Smooth muscle cell (in vitro differentiated cells): ENCODE results near the gene ZSCAN25. TPM values are rescaled to one million over a fixed set of nuclear protein-coding genes. Genes with fewer than 3 reads are reported as not detected.

Experiments used
- DNase-seq: peaks from one replicate; lab custom pipeline; 2025; ENCODE audit not compliant: unreplicated experiment; lab: John Stamatoyannopoulos, UW
- H2AFZ ChIP-seq: fragments of 200-600 bp; sonication (generic); 2 replicates; pipeline ENCODE4 v1.6.0; 2016; ENCODE audit warnings: antibody characterized with exemption, low read depth, mild to moderate bottlenecking
- H3F3A ChIP-seq: fragments of 200-600 bp; sonication (generic); 2 replicates; pipeline ENCODE4 v1.6.0; 2017; ENCODE audit warnings: antibody characterized with exemption, low read depth
- H3K27ac ChIP-seq: fragments of 200-600 bp; sonication (generic); 2 replicates; pipeline ENCODE4 v1.5.1; 2016; ENCODE audit warnings: low read depth, mild to moderate bottlenecking
- H3K27me3 ChIP-seq: fragments of 200-600 bp; sonication (generic); 2 replicates; pipeline ENCODE4 v1.6.1; 2016; ENCODE audit warnings: low read depth, mild to moderate bottlenecking
- H3K36me3 ChIP-seq: fragments of 200-600 bp; sonication (generic); 2 replicates; pipeline ENCODE4 v1.5.1; 2016; ENCODE audit warnings: low read depth
- H3K4me1 ChIP-seq: fragments of 200-600 bp; sonication (generic); 2 replicates; pipeline ENCODE4 v1.5.1; 2016; ENCODE audit warnings: low read depth
- H3K4me2 ChIP-seq: fragments of 200-600 bp; sonication (generic); 2 replicates; pipeline ENCODE4 v1.6.0; 2016; ENCODE audit warnings: mild to moderate bottlenecking
- H3K4me3 ChIP-seq: fragments of 200-600 bp; sonication (generic); 2 replicates; pipeline ENCODE4 v1.5.1; 2016; ENCODE audit warnings: mild to moderate bottlenecking
- H3K79me2 ChIP-seq: fragments of 200-600 bp; sonication (generic); 2 replicates; pipeline ENCODE4 v1.6.0; 2016; ENCODE audit warnings: low read depth, mild to moderate bottlenecking
- H3K9ac ChIP-seq: fragments of 200-600 bp; sonication (generic); 2 replicates; pipeline ENCODE4 v1.6.0; 2016; ENCODE audit warnings: low read depth
- H3K9me3 ChIP-seq: fragments of 200-600 bp; sonication (generic); replicated peaks from 2 replicates; pipeline ENCODE4 v1.5.1; 2016; ENCODE audit warnings: low read depth
- H4K20me1 ChIP-seq: fragments of 200-600 bp; sonication (generic); 2 replicates; pipeline ENCODE4 v1.6.0; 2016; ENCODE audit warnings: low read depth
- CTCF ChIP-seq: fragments of 200-600 bp; sonication (generic); IDR thresholded peaks from 2 replicates; pipeline ENCODE4 v1.5.1; 2017; ENCODE audit warnings: borderline replicate concordance, mild to moderate bottlenecking, antibody characterized with exemption; ENCODE audit not compliant: insufficient read depth, poor library complexity, severe bottlenecking
- WGBS: methylation state at CpG from one replicate; pipeline ENCODE4 v1.1.7; 2016; ENCODE audit warnings: low lambda C conversion rate; 5-methylcytosine and 5-hydroxymethylcytosine counted together
- polyA plus RNA-seq: library from polyadenylated mRNA; unstranded; fragments of >200 nt; fragmentation: Nextera tagmentation; extraction: Ambion mirVana; gene quantifications from 2 replicates; pipeline ENCODE4 v1.2.1, GENCODE V29; 2016
- total RNA-seq: library from RNA; depleted of rRNA; stranded (reverse); fragments of >200 nt; gene quantifications from 2 replicates; pipeline ENCODE4 v1.2.3, GENCODE V29; 2014

ZSCAN25 gene
- total and polyA plus RNA-seq, 2 experiments from 2014 or later = 6.2 to 8.0 TPM

- H3F3A ChIP-seq = no peaks in the 10 kb centered on the region
- DNase-seq = no peak
- no peaks in the 10 kb centered on the region for H3K4me1 ChIP-seq
- H3K9me3 ChIP-seq = no peaks in the 10 kb centered on the region
- H3K4me3 ChIP-seq = no peak overlapping the region
- H2AFZ ChIP-seq = no peak overlapping the region
- no peaks in the 10 kb centered on the region for H3K79me2 ChIP-seq
- H3K9ac ChIP-seq = no peak overlapping the region
- H3K27ac ChIP-seq = no peak overlapping the region
- 90% methylated on average over 1 of the region's 1 CpG for WGBS
- no peak overlapping the region for H3K4me2 ChIP-seq
- peaks cover 34% of the 10 kb centered on the region for H4K20me1 ChIP-seq
- H3K36me3 ChIP-seq = peaks cover 15% of the 10 kb centered on the region
- H3K27me3 ChIP-seq = no peaks in the 10 kb centered on the region
- no peak for TF ChIP-seq CTCF
Observed at GRCh38 chr7:99626661-99627060, 9.9 kb downstream of the ZSCAN25 start.

DNA sequence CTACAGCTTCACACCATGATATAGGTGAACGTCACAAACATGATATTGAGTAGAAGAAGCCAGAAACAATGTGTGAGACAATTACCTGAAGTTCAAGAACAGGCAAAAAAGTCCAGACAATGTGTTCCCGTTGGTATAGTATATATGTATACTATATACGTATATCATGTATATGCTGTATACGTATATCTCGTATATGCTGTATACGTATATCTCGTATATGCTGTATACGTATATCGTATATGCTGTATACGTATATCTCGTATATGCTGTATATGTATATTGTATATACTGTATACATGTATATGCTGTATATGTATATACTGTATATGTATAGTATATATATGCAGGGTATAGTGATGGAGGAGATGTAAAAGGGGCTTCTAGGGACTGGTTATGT, 10.8 kb downstream of the ZSCAN25 start:
- no peak for DNase-seq
- H3K9me3 ChIP-seq = no peaks in the 10 kb centered on the region
- no peaks in the 10 kb centered on the region for H3K79me2 ChIP-seq
- no peaks in the 10 kb centered on the region for H3K27me3 ChIP-seq
- no peak overlapping the region for H3K4me3 ChIP-seq
- H3K36me3 ChIP-seq = peaks cover 15% of the 10 kb centered on the region
- H3K4me1 ChIP-seq = no peaks in the 10 kb centered on the region
- no peak overlapping the region for H3K4me2 ChIP-seq
- no peak overlapping the region for H2AFZ ChIP-seq
- TF ChIP-seq CTCF = no peak
- no peak overlapping the region for H3K9ac ChIP-seq
- WGBS = 99% methylated on average over 11 of the region's 11 CpGs
- peaks cover 37% of the 10 kb centered on the region for H4K20me1 ChIP-seq
- H3F3A ChIP-seq = no peaks in the 10 kb centered on the region
- no peak overlapping the region for H3K27ac ChIP-seq

DNA sequence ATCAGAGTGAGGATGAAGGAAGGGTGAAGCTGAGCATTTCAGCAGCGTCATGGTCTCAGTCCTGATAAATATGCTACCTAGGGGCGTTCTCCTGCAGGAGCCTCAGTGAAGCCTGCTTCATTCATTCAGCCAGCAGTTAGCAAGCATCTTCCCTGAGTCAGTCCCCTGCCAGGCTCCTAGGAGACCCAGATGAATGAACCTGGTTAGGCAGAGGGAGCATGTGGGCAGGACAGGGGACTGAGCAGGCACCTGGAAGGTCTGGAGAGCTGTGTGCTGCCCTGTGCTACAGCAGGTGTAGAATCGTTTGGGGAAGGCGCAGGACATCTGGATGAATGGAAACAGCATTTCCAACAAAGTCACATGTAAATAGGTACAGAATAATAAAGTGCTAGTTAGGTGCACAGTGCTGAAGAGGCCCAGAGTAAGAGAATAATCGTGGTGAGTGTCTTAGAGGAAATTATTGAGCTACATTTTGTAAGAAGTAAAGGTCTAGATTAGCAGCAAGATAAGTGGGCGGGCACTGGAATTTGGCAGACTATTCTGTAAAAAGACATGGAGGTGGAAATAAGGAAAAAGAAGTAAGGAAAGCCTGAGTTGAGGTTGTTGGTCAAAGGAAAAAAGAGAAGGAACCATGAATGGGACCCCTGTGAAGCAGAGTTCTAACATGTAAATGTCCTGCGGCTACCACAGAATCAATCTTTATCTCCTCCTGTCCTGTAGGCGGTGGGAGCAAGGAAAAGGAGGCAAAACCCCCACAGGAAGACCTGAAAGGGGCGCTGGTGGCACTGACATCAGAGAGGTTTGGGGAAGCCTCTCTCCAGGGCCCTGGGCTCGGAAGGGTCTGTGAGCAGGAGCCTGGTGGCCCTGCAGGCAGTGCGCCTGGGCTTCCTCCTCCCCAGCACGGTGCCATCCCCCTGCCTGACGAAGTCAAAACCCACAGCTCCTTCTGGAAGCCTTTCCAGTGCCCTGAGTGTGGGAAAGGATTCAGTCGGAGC, 12.0 kb downstream of the ZSCAN25 start:
- Histone ChIP-seq H3K9ac (no peak overlapping the region), H3K27me3 (no peaks in the 10 kb centered on the region), H3K79me2 (no peaks in the 10 kb centered on the region), H3K27ac (no peak overlapping the region), H3K9me3 (no peaks in the 10 kb centered on the region), H3K4me2 (no peak overlapping the region), H3K4me1 (no peaks in the 10 kb centered on the region), H2AFZ (no peak overlapping the region), H4K20me1 (peaks cover 37% of the 10 kb centered on the region), H3K36me3 (peaks cover 15% of the 10 kb centered on the region), H3K4me3 (no peak overlapping the region), H3F3A (no peaks in the 10 kb centered on the region)
- WGBS = 89% methylated on average over 14 of the region's 14 CpGs
- no peak for TF ChIP-seq CTCF
- DNase-seq = no peak

- peaks cover 34% of the 10 kb centered on the region for H4K20me1 ChIP-seq
- DNase-seq = no peak
- no peaks in the 10 kb centered on the region for H3K4me1 ChIP-seq
- H3K4me2 ChIP-seq = no peak overlapping the region
- TF ChIP-seq CTCF = no peak
- H3K27ac ChIP-seq = no peak overlapping the region
- H3F3A ChIP-seq = no peaks in the 10 kb centered on the region
- no peak overlapping the region for H3K4me3 ChIP-seq
- no peak overlapping the region for H2AFZ ChIP-seq
- H3K36me3 ChIP-seq = peaks cover 15% of the 10 kb centered on the region
- no peaks in the 10 kb centered on the region for H3K27me3 ChIP-seq
- WGBS = 99% methylated on average over 20 of the region's 20 CpGs
- H3K9ac ChIP-seq = no peak overlapping the region
- no peaks in the 10 kb centered on the region for H3K79me2 ChIP-seq
- H3K9me3 ChIP-seq = no peaks in the 10 kb centered on the region
Observed at GRCh38 chr7:99629643-99630042, 12.9 kb downstream of the ZSCAN25 start.
